NCI-H2107 treated with DMSO at 0.1 percent for 48 hours (cell line): ENCODE results near the gene SMAD9.
A peak's percentile ranks its signal among the peaks of the same experiment; 100 is the strongest.

Experiments used
- DNase-seq: peaks from one replicate; lab custom pipeline; 2025; ENCODE audit not compliant: unreplicated experiment; lab: John Stamatoyannopoulos, UW

SMAD9 gene

GRCh38 chr13:36818804-36819738, 101.0 kb downstream of the SMAD9 start, which contains the start of gene RFXAP:
Gene RFXAP (plus strand): TSS chr13:36819222. CDS start chr13:36819358, 136 bp downstream.
- peak; percentile 56 for DNase-seq

DNA sequence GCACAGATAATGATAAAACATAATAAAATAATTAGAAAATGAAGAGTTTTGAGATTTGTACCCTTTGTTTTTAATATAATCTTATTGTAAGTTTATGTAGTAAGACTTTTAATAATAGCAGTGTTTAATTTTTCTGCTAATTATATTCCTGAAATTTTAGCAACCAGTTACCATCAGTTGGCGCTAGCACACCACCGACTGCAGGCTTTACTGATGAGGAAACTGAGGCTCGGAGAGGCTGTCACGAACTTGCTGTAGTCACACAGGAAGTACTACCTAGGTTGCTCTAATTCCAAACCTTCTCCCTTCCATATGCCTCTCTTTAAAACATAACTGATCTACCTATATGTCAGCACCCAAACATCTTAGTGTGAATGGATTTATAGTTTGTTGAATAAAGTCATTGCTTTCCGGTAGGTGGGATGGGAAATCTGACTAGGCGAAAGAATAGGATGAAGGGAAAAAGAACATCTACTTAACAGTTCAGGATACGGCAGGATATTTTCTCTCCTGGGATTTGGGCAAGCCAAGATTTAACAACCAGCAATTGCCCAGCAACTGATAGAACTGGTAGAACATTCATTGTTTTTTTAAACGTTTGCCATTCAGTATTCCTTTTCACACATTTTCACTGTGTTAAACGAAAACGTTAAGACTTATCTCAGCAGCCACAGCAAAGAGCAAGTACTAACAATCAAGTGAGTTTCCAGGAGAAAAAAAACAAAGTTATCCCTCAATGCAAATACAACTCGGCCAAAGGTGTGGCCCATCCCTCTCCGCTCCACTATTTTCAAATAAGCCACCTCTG, 101.8 kb downstream of the SMAD9 start:
- no peak for DNase-seq

DNA sequence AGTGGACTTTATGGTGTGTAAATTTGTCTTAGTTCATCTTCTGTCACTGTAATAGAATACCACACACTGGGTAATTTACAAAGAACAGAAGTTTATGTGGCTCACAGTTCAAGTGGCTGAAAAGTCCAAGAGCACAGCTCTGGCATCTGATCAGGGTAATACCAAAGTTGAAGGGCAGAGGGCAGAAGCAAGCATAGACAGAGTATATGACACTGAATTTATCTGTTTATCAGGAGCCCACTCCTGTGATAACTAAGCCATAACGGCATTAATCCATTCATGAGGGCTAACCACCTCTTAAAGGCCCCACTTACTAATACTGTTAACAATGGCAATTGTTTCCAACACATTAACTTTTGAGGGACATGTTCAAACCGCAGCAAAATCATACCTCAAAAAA, 105.0 kb downstream of the SMAD9 start:
- peak; percentile 12 for DNase-seq

GRCh38 chr13:36814465-36814864, 105.6 kb downstream of the SMAD9 start:
- DNase-seq = no peak

DNA sequence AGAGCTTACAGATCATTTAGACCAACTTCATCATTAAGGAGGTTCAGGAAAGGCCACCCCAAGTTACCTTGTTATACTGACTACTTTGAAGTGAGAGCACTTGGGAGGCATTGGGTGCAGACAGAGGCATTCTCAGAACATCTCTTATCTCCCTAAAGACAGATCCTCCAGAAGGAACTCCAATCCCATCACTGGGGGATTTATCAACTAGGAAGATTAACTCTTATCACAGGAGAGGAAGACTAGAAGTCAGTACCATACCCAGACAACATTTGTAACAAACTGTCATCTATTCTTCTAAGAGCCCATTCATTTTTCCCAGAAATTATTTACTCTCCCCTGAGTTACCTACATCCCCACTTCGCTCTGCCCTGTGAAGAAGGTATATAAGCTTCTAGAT, 106.8 kb downstream of the SMAD9 start:
- DNase-seq = no peak

- no peak for DNase-seq
Observed at GRCh38 chr13:36807616-36808015, 112.4 kb downstream of the SMAD9 start.

DNA sequence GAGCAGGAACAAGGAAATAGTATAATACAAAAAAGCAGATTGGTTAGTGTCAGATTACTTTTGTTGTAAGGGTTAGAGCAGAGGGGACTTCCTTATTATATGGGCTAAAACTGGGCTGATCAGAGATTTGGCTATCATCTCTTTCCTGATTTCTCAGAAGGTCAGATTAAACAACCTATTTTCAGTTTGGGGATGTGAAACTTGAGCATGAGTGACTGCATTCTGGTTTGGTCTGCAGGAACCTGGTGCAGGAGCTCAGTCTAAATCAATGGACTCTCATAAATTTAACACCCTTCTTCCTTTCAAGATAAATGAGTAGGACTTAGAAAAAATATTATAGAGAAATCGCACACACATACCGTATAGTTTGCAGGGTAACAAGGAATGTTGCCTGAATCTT, 113.9 kb downstream of the SMAD9 start:
- DNase-seq = no peak

DNA sequence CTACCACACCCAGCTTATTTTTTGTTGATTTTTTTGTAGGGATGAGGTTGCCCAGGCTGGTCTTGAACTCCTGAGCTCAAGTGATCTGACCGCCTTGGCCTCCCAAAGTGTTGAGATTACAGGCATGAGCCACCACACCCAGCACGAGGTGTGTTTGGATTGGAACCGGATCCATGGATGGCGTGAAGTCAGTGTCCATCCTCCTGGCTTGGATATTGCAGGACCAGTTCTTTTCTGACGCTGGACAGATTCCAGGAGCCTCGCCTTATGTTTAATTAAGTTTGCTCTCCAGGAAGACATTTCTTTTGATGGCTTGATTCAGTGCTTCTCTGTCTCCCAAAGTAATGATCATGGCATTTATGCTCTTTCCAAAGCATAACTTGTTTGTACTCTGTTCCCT, 115.5 kb downstream of the SMAD9 start:
- DNase-seq = no peak

GRCh38 chr13:36801035-36801434, 119.0 kb downstream of the SMAD9 start:
- no peak for DNase-seq

GRCh38 chr13:36796052-36796451, 124.0 kb downstream of the SMAD9 start:
- DNase-seq = no peak

DNA sequence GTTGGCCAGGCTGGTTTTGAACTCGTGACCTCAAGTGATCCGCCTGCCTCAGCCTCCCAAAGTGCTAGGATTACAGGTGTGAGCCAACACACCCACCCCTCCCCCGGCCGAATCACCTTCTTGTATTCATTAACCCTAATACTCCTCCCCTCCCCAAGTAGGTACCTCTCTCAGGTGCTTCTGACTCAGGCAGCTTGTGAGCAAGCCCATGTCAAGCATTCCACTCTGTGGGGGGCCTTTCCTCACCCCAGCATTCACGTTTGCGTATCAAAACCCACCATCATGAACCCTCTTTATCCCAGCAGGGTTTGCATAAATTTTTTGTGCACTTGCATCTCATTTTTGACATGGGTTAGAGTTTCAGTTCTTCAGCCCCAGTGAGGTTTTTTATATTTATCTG, 124.6 kb downstream of the SMAD9 start:
- no peak for DNase-seq
